ENCODE measurements around the gene ZNF583.

ZNF583 gene

GRCh38 chr19:56400485-56400884, 3.6 kb upstream of the ZNF583 start:
- Histone ChIP-seq H3K9ac (ENCODE audit: low read depth, low read length) (no peak overlapping the region), H3K9me3 (ENCODE audit: control insufficient read depth, insufficient read depth, low read length) (peaks cover 7% of the 10 kb centered on the region), H3K4me1 (ENCODE audit: insufficient read depth, low read length) (0 out of 2 replicates have a peak, but pooled peaks cover 4% of the 10 kb centered on the region), H3K36me3 (ENCODE audit: insufficient read depth, low read length) (peaks cover 18% of the 10 kb centered on the region; the same call in 1 of the 2 replicates)

GRCh38 chr19:56403261-56403660, 871 bp upstream of the ZNF583 start:
- H3K9me3 ChIP-seq (ENCODE audit: control insufficient read depth, insufficient read depth, low read length): peaks cover 7% of the 10 kb centered on the region
- peak overlapping the region; percentile 79 for H3K9ac ChIP-seq (ENCODE audit: low read depth, low read length)
- H3K36me3 ChIP-seq (ENCODE audit: insufficient read depth, low read length): peaks cover 11% of the 10 kb centered on the region; the same call in 1 of the 2 replicates
- H3K4me1 ChIP-seq (ENCODE audit: insufficient read depth, low read length): 0 out of 2 replicates have a peak, but pooled peaks cover 4% of the 10 kb centered on the region

- Histone ChIP-seq H3K9ac (ENCODE audit: low read depth, low read length) (peak overlapping the region; percentile 79), H3K36me3 (ENCODE audit: insufficient read depth, low read length) (peaks cover 5% of the 10 kb centered on the region; the same call in 1 of the 2 replicates), H3K4me1 (ENCODE audit: insufficient read depth, low read length) (0 out of 2 replicates have a peak, but pooled peaks cover 4% of the 10 kb centered on the region), H3K9me3 (ENCODE audit: control insufficient read depth, insufficient read depth, low read length) (peaks cover 15% of the 10 kb centered on the region)
These were observed 549 bp downstream of the ZNF583 start for GRCh38 chr19:56404705-56405056.

GRCh38 chr19:56405062-56405461, 930 bp downstream of the ZNF583 start:
- Histone ChIP-seq H3K36me3 (ENCODE audit: insufficient read depth, low read length) (peaks cover 5% of the 10 kb centered on the region; the same call in 1 of the 2 replicates), H3K9me3 (ENCODE audit: control insufficient read depth, insufficient read depth, low read length) (peaks cover 12% of the 10 kb centered on the region), H3K4me1 (ENCODE audit: insufficient read depth, low read length) (0 out of 2 replicates have a peak, but pooled peaks cover 4% of the 10 kb centered on the region), H3K9ac (ENCODE audit: low read depth, low read length) (peak overlapping the region; percentile 79; the same call in 1 of the 2 replicates)

- Histone ChIP-seq H3K9me3 (ENCODE audit: control insufficient read depth, insufficient read depth, low read length) (peaks cover 30% of the 10 kb centered on the region), H3K36me3 (ENCODE audit: insufficient read depth, low read length) (no peaks in the 10 kb centered on the region), H3K9ac (ENCODE audit: low read depth, low read length) (no peak overlapping the region), H3K4me1 (ENCODE audit: insufficient read depth, low read length) (no peaks in the 10 kb centered on the region)
These were observed 19.3 kb downstream of the ZNF583 start for GRCh38 chr19:56423276-56423984.

- Histone ChIP-seq H3K4me1 (ENCODE audit: insufficient read depth, low read length) (no peaks in the 10 kb centered on the region), H3K9me3 (ENCODE audit: control insufficient read depth, insufficient read depth, low read length) (peaks cover 30% of the 10 kb centered on the region), H3K9ac (ENCODE audit: low read depth, low read length) (no peak overlapping the region), H3K36me3 (ENCODE audit: insufficient read depth, low read length) (no peaks in the 10 kb centered on the region)
These were observed 19.8 kb downstream of the ZNF583 start for GRCh38 chr19:56423985-56424353.

- Histone ChIP-seq H3K36me3 (ENCODE audit: insufficient read depth, low read length) (peaks cover 3% of the 10 kb centered on the region; the same call in 1 of the 2 replicates), H3K9me3 (ENCODE audit: control insufficient read depth, insufficient read depth, low read length) (peaks cover 29% of the 10 kb centered on the region), H3K9ac (ENCODE audit: low read depth, low read length) (no peak overlapping the region), H3K4me1 (ENCODE audit: insufficient read depth, low read length) (no peaks in the 10 kb centered on the region)
These were observed 37.2 kb downstream of the ZNF583 start for GRCh38 chr19:56441206-56441792.

- H3K4me1 ChIP-seq (ENCODE audit: insufficient read depth, low read length): no peaks in the 10 kb centered on the region
- 0 out of 2 replicates have a peak, but pooled peaks cover 2% of the 10 kb centered on the region for H3K36me3 ChIP-seq (ENCODE audit: insufficient read depth, low read length)
- no peak overlapping the region for H3K9ac ChIP-seq (ENCODE audit: low read depth, low read length)
- H3K9me3 ChIP-seq (ENCODE audit: control insufficient read depth, insufficient read depth, low read length): no peaks in the 10 kb centered on the region
These were observed 70.2 kb downstream of the ZNF583 start for GRCh38 chr19:56474308-56474707.

- Histone ChIP-seq H3K9me3 (ENCODE audit: control insufficient read depth, insufficient read depth, low read length) (no peaks in the 10 kb centered on the region), H3K36me3 (ENCODE audit: insufficient read depth, low read length) (0 out of 2 replicates have a peak, but pooled peaks cover 2% of the 10 kb centered on the region), H3K4me1 (ENCODE audit: insufficient read depth, low read length) (no peaks in the 10 kb centered on the region), H3K9ac (ENCODE audit: low read depth, low read length) (peak overlapping the region; percentile 88)
These were observed 72.0 kb downstream of the ZNF583 start for GRCh38 chr19:56476093-56476492.

All from ES-I3 (cell line).